H1 (cell line): ENCODE measurements around the gene BTBD9. TPM values are rescaled to one million over a fixed set of nuclear protein-coding genes. Genes with fewer than 3 reads are reported as not detected.

Experiments
- FOSL1 ChIP-seq: IDR thresholded peaks from 2 replicates; pipeline ENCODE4 v1.6.1; 2011; ENCODE audit warnings: mild to moderate bottlenecking, low read depth, low read length, moderate library complexity; ENCODE audit not compliant: insufficient read depth
- SP2 ChIP-seq: IDR thresholded peaks from 2 replicates; pipeline ENCODE4 v1.6.1; 2012; ENCODE audit warnings: mild to moderate bottlenecking, low read length, inconsistent platforms
- polyA plus RNA-seq, 7 experiments: library from polyadenylated mRNA; depleted of rRNA in 3 of 7; stranded (reverse) in 5 of 7; unstranded in 2 of 7; fragments of >200 nt in 5 of 7; fragments of 200-250 nt in 2 of 7; gene quantifications; 1 replicate in 5 of 7; 2 replicates in 1 of 7; 4 replicates in 1 of 7; pipeline versions ENCODE4 v1.2.1 to v1.2.3, GENCODE V29; 2011 to 2013; ENCODE audit warnings: missing spikeins in 2 of 7, mixed read lengths in 2 of 7
- total RNA-seq: library from RNA; stranded (reverse); fragmentation: NEBNext Ultra II Directional; extraction: Animal tissue kit (Norgen Biotek cat#: 25700); gene quantifications from 2 replicates; pipeline ENCODE4 v1.2.1, GENCODE V29; 2021

Gene BTBD9
- total and polyA plus RNA-seq, 2 of the 8 experiments (the other 6 are each of a cell fraction or from before 2014, with no cell fraction given): 0.92 to 4.1 TPM

DNA sequence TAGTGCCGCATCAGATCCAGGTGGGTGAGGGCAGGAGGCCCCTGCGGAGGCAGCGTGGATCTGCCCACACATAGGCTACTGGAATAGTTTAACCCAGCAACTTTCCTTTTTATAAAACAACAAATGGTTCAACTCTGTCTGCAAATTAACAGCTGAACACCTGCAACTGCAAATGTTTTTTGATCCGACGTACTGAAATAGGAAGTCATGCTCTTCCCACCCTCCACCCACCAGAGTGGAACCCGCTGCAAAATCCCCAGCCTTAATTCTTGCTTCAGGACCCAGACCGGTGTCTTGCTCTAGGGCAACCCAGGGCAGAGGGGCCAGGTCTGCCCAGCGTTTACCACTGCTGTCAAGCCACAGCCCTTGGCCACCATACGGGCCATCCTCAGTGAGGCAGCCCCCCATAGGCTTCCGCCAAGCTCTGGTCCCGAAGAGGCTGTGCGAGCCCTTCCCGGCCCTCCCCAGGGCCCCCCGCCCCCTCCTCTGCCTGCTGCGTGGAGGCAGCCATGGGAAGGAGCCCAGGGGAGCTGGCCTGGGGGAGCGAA lies 485.9 kb downstream of the BTBD9 start (continued):
- TF ChIP-seq SP2: no peak
- no peak for TF ChIP-seq FOSL1
- TF ChIP-seq, all 59 proteins: peak for 0
